ENCODE measurements around the gene TEX22. TPM values are rescaled to one million over a fixed set of nuclear protein-coding genes. Genes with fewer than 3 reads are reported as not detected.

TEX22 gene, protein sequence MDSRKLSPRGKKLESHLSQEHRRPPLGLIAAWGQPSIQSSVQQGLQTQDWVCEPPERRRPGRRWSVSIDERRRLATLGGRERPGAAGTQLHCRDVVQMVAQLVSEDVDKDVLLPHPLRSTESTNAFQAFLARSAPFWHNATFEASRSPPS
- total RNA-seq: 0.23 TPM

GRCh38 chr14:105398044-105398725 lies at the start of gene TEX22:
TSS of gene TEX22 (plus strand) at chr14:105398538. CDS start at chr14:105399341, 803 bp downstream.

DNA sequence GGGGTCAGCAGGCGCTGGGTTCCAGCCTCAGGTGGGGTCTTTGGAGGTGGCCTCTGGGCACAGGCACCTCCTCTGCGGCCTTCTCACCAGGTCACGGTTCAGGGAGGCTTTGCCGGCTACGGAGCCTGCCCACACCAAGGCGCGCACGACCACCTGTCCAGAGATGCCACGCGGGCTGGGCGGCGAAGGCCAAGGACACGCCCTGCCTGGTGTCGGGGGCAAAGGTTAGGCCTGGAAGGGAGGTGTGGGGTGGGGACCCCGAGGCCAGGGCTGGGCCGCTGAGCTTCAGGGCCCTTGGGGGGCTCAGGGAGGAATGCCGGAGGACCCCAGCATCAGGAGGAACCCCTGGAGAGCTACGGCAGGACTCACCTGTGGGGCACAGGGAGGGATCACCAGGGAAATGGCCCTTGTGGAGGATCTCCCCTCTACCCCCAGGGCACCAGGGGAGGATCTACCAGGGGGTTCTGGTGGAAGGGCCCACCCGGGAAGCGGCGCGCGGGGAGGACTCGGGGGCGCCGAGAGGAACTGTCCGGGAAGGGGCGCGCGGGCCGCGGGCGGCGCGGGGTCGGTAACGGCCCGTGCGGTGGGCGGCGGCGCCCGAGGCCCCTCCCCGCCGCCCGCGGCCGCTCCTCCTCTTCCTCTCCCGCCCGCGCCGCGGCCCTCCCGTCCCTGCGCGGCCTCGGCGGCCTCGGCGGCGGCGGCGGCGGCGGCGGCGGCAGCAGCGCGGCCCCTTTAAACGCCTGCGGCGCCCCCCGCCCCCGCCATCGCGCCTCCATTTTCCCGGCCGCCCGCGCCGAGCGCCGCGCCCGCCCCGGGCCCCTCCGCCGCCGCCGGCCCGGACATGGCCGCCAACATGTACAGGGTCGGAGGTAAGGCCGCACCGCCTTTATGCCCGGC lies 21.1 kb downstream of the TEX22 start, which contains the start of gene MTA1:
TSS of gene MTA1 (plus strand) at position 633 of the 897 bp plus-strand sequence. CDS start at position 842, 209 bp downstream.

Other genes with a start within 250 kb of the TEX22 start
- gene JAG2, start 229.8 kb upstream of the TEX22 start, total RNA-seq: 17.4 TPM
- 22.9 TPM for gene NUDT14, start 217.2 kb upstream of the TEX22 start, total RNA-seq
- gene BTBD6, start 150.0 kb upstream of the TEX22 start, total RNA-seq: 38.4 TPM
- gene BRF1, start 97.5 kb upstream of the TEX22 start, total RNA-seq: 59.5 TPM
- 94.1 TPM for gene PACS2, start 83.8 kb upstream of the TEX22 start, total RNA-seq
- gene MTA1, start 21.3 kb downstream of the TEX22 start, total RNA-seq: 82.3 TPM
- gene CRIP2, start 76.3 kb downstream of the TEX22 start, total RNA-seq: 147 TPM
- gene CRIP1, start 88.3 kb downstream of the TEX22 start, total RNA-seq: 32.8 TPM
- 8.7 TPM for gene TEDC1, start 92.7 kb downstream of the TEX22 start, total RNA-seq
- 14.7 TPM for gene TMEM121, start 128.0 kb downstream of the TEX22 start, total RNA-seq

All from metanephros (tissue), 1 donor.